ENCODE results near the gene CYTH4. TPM values are rescaled to one million over a fixed set of nuclear protein-coding genes. Genes with fewer than 3 reads are reported as not detected.
"Not testable (repeated sequence)": the region's sequence is repeated elsewhere in the genome, so short reads cannot be mapped to it uniquely, and the experiment has no call there.

CYTH4 gene
- total RNA-seq, 5 donors from 2014 or later (not counting 1 experiment from before 2014, with no cell fraction given), result 146 to 181 (median 151) TPM

GRCh38 chr22:37248251-37248650, 34.1 kb upstream of the CYTH4 start:
- no peak overlapping the region for H3K4me3 ChIP-seq (ENCODE audit: control insufficient read depth in 1 of 2, extremely low read depth in 1 of 2, low read length in 1 of 2)
- ATAC-seq (replicated peaks in 1 of 4), result no peak
- ChIA-PET CTCF (interaction anchor here in 1 of 2 donors (0.6 to 1.1 kb wide), 2 partner anchors 14 to 464 kb away, joined by 3 read pairs; no protein-coding TSS in a partner anchor), POLR2A (no interaction called here)
- no peak overlapping the region for H3K27ac ChIP-seq (ENCODE audit: low read length)
- H3K4me1 ChIP-seq (ENCODE audit: control insufficient read depth in 1 of 2, extremely low read depth in 1 of 2, insufficient read depth in 2 of 2, low read length in 2 of 2), result peaks cover 7 to 17% of the 10 kb centered on the region in 2 experiments
- H3K9me3 ChIP-seq, result no peaks in the 10 kb centered on the region
- Mint-ChIP-seq H3K9me3 (no peaks in the 10 kb centered on the region), H3K4me1 (peaks cover 14 to 20% (median 19%) of the 10 kb centered on the region in 3 donors), H3K27me3 (no peaks in the 10 kb centered on the region), H3K4me3 (no peak overlapping the region), H3K36me3 (no peaks in the 10 kb centered on the region), H3K27ac (no peak overlapping the region)
- no peak for DNase-seq
- 65% methylated on average over 2 of the region's 6 CpGs for WGBS (ENCODE audit: insufficient coverage)
- H3K36me3 ChIP-seq (ENCODE audit: control insufficient read depth in 2 of 2, extremely low read depth in 1 of 2, insufficient read depth in 1 of 2, low read length in 1 of 2), result no peaks in the 10 kb centered on the region
- no peaks in the 10 kb centered on the region for H3K27me3 ChIP-seq (replicated peaks in 1 of 2; ENCODE audit: control insufficient read depth in 2 of 2, extremely low read depth in 1 of 2, insufficient read depth in 2 of 2, low read length in 1 of 2)

DNA sequence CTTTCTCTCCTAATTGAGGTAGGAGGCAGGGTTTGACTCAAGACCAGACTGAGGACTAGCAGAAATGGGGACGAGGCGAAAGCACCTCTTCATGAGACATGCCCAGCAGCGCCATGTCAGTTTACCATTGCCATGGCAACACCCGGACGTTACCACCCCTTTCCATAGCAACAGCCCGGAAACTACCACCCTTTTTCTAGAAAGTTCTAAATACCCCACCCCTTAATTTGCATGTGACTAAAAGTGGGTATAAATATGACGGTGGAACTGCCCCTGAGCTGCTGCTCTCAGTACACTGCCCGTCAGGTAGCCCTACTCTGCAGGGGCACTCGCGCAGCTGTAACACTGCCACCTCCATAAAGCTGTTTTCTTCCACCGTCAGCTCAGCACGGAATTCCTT, 32.3 kb upstream of the CYTH4 start:
- ChIA-PET CTCF (no interaction called here), POLR2A (no interaction called here)
- no peak for DNase-seq
- Histone ChIP-seq H3K4me1 (ENCODE audit: control insufficient read depth in 1 of 2, extremely low read depth in 1 of 2, insufficient read depth in 2 of 2, low read length in 2 of 2) (peaks cover 6 to 7% of the 10 kb centered on the region in 2 experiments), H3K9me3 (no peaks in the 10 kb centered on the region), H3K36me3 (ENCODE audit: control insufficient read depth in 2 of 2, extremely low read depth in 1 of 2, insufficient read depth in 1 of 2, low read length in 1 of 2) (no peaks in the 10 kb centered on the region), H3K27ac (ENCODE audit: low read length) (no peak overlapping the region), H3K4me3 (ENCODE audit: control insufficient read depth in 1 of 2, extremely low read depth in 1 of 2, low read length in 1 of 2) (no peak overlapping the region), H3K27me3 (replicated peaks in 1 of 2; ENCODE audit: control insufficient read depth in 2 of 2, extremely low read depth in 1 of 2, insufficient read depth in 2 of 2, low read length in 1 of 2) (no peaks in the 10 kb centered on the region)
- ATAC-seq (replicated peaks in 1 of 4), result no peak
- Mint-ChIP-seq H3K27me3 (no peaks in the 10 kb centered on the region), H3K9me3 (no peaks in the 10 kb centered on the region), H3K4me3 (no peak overlapping the region), H3K27ac (no peak overlapping the region), H3K4me1 (peaks cover 3 to 15% (median 4%) of the 10 kb centered on the region in 3 donors), H3K36me3 (no peaks in the 10 kb centered on the region)
- 70% methylated on average over 2 of the region's 12 CpGs for WGBS (ENCODE audit: insufficient coverage)

DNA sequence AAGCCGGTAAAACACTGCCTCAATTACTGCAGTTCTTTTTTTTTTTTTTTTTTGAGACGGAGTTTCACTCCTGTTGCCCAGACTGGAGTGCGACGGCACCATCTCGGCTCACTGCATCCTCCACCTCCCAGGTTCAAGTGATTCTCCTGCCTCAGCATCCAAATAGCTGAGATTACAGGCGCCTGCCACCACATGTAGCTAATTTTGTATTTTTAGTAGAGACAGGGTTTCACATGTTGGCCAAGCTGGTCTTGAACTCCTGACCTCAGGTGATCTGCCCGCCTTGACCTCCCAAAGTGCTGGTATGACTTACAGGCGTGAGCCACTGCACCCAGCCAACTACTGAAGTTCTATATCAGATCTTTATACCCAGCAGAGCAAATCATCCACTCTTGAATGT, 30.5 kb upstream of the CYTH4 start:
- CTCF ChIA-PET, result not testable (repeated sequence)

GRCh38 chr22:37253126-37253660, 29.1 kb upstream of the CYTH4 start:
- Histone ChIP-seq H3K4me1 (ENCODE audit: control insufficient read depth in 1 of 2, extremely low read depth in 1 of 2, insufficient read depth in 2 of 2, low read length in 2 of 2) (no peaks in the 10 kb centered on the region), H3K4me3 (ENCODE audit: control insufficient read depth in 1 of 2, extremely low read depth in 1 of 2, low read length in 1 of 2) (no peak overlapping the region), H3K27me3 (replicated peaks in 1 of 2; ENCODE audit: control insufficient read depth in 2 of 2, extremely low read depth in 1 of 2, insufficient read depth in 2 of 2, low read length in 1 of 2) (peaks cover 0 to 3% of the 10 kb centered on the region in 2 experiments), H3K36me3 (ENCODE audit: control insufficient read depth in 2 of 2, extremely low read depth in 1 of 2, insufficient read depth in 1 of 2, low read length in 1 of 2) (no peaks in the 10 kb centered on the region), H3K27ac (ENCODE audit: low read length) (no peak overlapping the region), H3K9me3 (no peaks in the 10 kb centered on the region)
- DNase-seq (no peak), ATAC-seq (replicated peaks in 1 of 4) (no peak)
- no peaks in the 10 kb centered on the region for H3K27me3 Mint-ChIP-seq
- H3K27ac Mint-ChIP-seq, result no peak overlapping the region
- WGBS (ENCODE audit: insufficient coverage), result 69% methylated on average over 2 of the region's 7 CpGs
- H3K4me3 Mint-ChIP-seq, result no peak overlapping the region
- ChIA-PET CTCF (no interaction called here), POLR2A (no interaction called here)
- no peaks in the 10 kb centered on the region for H3K36me3 Mint-ChIP-seq
- peaks cover 0 to 11% (median 2%) of the 10 kb centered on the region in 3 donors for H3K4me1 Mint-ChIP-seq
- H3K9me3 Mint-ChIP-seq, result no peaks in the 10 kb centered on the region

More for the DNA sequence above, 30.5 kb upstream of the CYTH4 start:
- H3K36me3 ChIP-seq (ENCODE audit: control insufficient read depth in 2 of 2, extremely low read depth in 1 of 2, insufficient read depth in 1 of 2, low read length in 1 of 2); ATAC-seq (replicated peaks in 1 of 4); H3K27ac ChIP-seq (ENCODE audit: low read length); H3K9me3 ChIP-seq; H3K4me3 ChIP-seq (ENCODE audit: control insufficient read depth in 1 of 2, extremely low read depth in 1 of 2, low read length in 1 of 2); H3K9me3 Mint-ChIP-seq; H3K4me1 ChIP-seq (ENCODE audit: control insufficient read depth in 1 of 2, extremely low read depth in 1 of 2, insufficient read depth in 2 of 2, low read length in 2 of 2); H3K27me3 Mint-ChIP-seq; POLR2A ChIA-PET; H3K27me3 ChIP-seq (replicated peaks in 1 of 2; ENCODE audit: control insufficient read depth in 2 of 2, extremely low read depth in 1 of 2, insufficient read depth in 2 of 2, low read length in 1 of 2); H3K27ac Mint-ChIP-seq; H3K4me3 Mint-ChIP-seq; DNase-seq; H3K36me3 Mint-ChIP-seq: not testable (repeated sequence)
- WGBS (ENCODE audit: insufficient coverage), result 92% methylated on average over 2 of the region's 8 CpGs
- H3K4me1 Mint-ChIP-seq, result peaks cover 0 to 11% (median 2%) of the 10 kb centered on the region in 3 donors

GRCh38 chr22:37254209-37254866, 28.0 kb upstream of the CYTH4 start:
- Histone ChIP-seq H3K4me1 (ENCODE audit: control insufficient read depth in 1 of 2, extremely low read depth in 1 of 2, insufficient read depth in 2 of 2, low read length in 2 of 2) (peaks cover 2 to 6% of the 10 kb centered on the region in 2 experiments), H3K27me3 (replicated peaks in 1 of 2; ENCODE audit: control insufficient read depth in 2 of 2, extremely low read depth in 1 of 2, insufficient read depth in 2 of 2, low read length in 1 of 2) (peaks cover 0 to 3% of the 10 kb centered on the region in 2 experiments), H3K36me3 (ENCODE audit: control insufficient read depth in 2 of 2, extremely low read depth in 1 of 2, insufficient read depth in 1 of 2, low read length in 1 of 2) (no peaks in the 10 kb centered on the region), H3K27ac (ENCODE audit: low read length) (no peak overlapping the region), H3K9me3 (no peaks in the 10 kb centered on the region), H3K4me3 (ENCODE audit: control insufficient read depth in 1 of 2, extremely low read depth in 1 of 2, low read length in 1 of 2) (no peak overlapping the region)
- H3K27me3 Mint-ChIP-seq, result no peaks in the 10 kb centered on the region
- ATAC-seq (replicated peaks in 1 of 4) (no peak), DNase-seq (no peak)
- CTCF ChIA-PET, result no interaction called here
- H3K27ac Mint-ChIP-seq, result no peak overlapping the region
- POLR2A ChIA-PET, result no interaction called here
- H3K36me3 Mint-ChIP-seq, result no peaks in the 10 kb centered on the region
- H3K4me3 Mint-ChIP-seq, result no peak overlapping the region
- no peaks in the 10 kb centered on the region for H3K9me3 Mint-ChIP-seq
- H3K4me1 Mint-ChIP-seq, result peaks cover 6 to 16% (median 7%) of the 10 kb centered on the region in 3 donors
- 80% methylated on average over 1 of the region's 5 CpGs for WGBS (ENCODE audit: insufficient coverage)

- H3K9me3 Mint-ChIP-seq, result no peaks in the 10 kb centered on the region
- WGBS (ENCODE audit: insufficient coverage), result 43% methylated on average over 1 of the region's 5 CpGs
- ChIA-PET CTCF (no interaction called here), POLR2A (no interaction called here)
- H3K27me3 Mint-ChIP-seq, result no peaks in the 10 kb centered on the region
- H3K27ac Mint-ChIP-seq, result no peak overlapping the region
- H3K4me1 Mint-ChIP-seq, result peaks cover 11 to 21% (median 12%) of the 10 kb centered on the region in 3 donors
- no peak overlapping the region for H3K4me3 ChIP-seq (ENCODE audit: control insufficient read depth in 1 of 2, extremely low read depth in 1 of 2, low read length in 1 of 2)
- peaks cover 2 to 11% of the 10 kb centered on the region in 2 experiments for H3K4me1 ChIP-seq (ENCODE audit: control insufficient read depth in 1 of 2, extremely low read depth in 1 of 2, insufficient read depth in 2 of 2, low read length in 2 of 2)
- no peak overlapping the region for H3K27ac ChIP-seq (ENCODE audit: low read length)
- peaks cover 0 to 3% of the 10 kb centered on the region in 2 experiments for H3K27me3 ChIP-seq (replicated peaks in 1 of 2; ENCODE audit: control insufficient read depth in 2 of 2, extremely low read depth in 1 of 2, insufficient read depth in 2 of 2, low read length in 1 of 2)
- no peak for DNase-seq
- H3K4me3 Mint-ChIP-seq, result no peak overlapping the region
- no peaks in the 10 kb centered on the region for H3K36me3 Mint-ChIP-seq
- ATAC-seq (replicated peaks in 1 of 4), result peak in 1 of 4 experiments; percentile 42
- no peaks in the 10 kb centered on the region for H3K36me3 ChIP-seq (ENCODE audit: control insufficient read depth in 2 of 2, extremely low read depth in 1 of 2, insufficient read depth in 1 of 2, low read length in 1 of 2)
- no peaks in the 10 kb centered on the region for H3K9me3 ChIP-seq
Measured at GRCh38 chr22:37254867-37255233, 27.5 kb upstream of the CYTH4 start.

Measured in T-cell (primary cell).